Peyer's patch (tissue), 4 donors: ENCODE results near the gene DET1. TPM values are rescaled to one million over a fixed set of nuclear protein-coding genes. Genes with fewer than 3 reads are reported as not detected.
"Not testable (repeated sequence)": the region's sequence is repeated elsewhere in the genome, so short reads cannot be mapped to it uniquely, and the experiment has no call there.

Source experiments
- DNase-seq, 3 donors: peaks; one replicate each; pipeline ENCODE4 v3.0.0-alpha.2; 2017 to 2019
- H3K27ac ChIP-seq, 4 donors: fragments of 200-600 bp; sonication (generic); one replicate each; pipeline ENCODE4 v1.5.1; 2016 to 2019
- H3K27me3 ChIP-seq, 2 donors: fragments of 200-600 bp; sonication (generic); one replicate each; pipeline ENCODE4 v1.5.1; 2019
- H3K36me3 ChIP-seq, 3 donors: fragments of 200-600 bp; sonication (generic); one replicate each; pipeline ENCODE4 v1.5.1; 2016 to 2019
- H3K4me1 ChIP-seq, 4 donors: fragments of 200-600 bp; sonication (generic); one replicate each; pipeline ENCODE4 v1.5.1; 2016 to 2019
- H3K4me3 ChIP-seq, 4 donors: fragments of 200-600 bp; sonication (generic); 1 replicate in 3 of 4; 2 replicates in 1 of 4; pipeline ENCODE4 v1.5.1; 2016 to 2019; ENCODE audit warnings: mild to moderate bottlenecking in 1 of 4
- H3K9me3 ChIP-seq, 4 donors: fragments of 200-600 bp; sonication (generic); one replicate each; pipeline ENCODE4 v1.5.1; 2016 to 2019; ENCODE audit warnings: mild to moderate bottlenecking in 1 of 4
- CTCF ChIP-seq, 6 experiments: fragments of 450-650 bp in 4 of 6; fragments of 200-600 bp in 2 of 6; sonication (generic) in 1 of 6; IDR thresholded peaks; one replicate each; pipeline ENCODE4 v1.5.1; 2017 to 2019; ENCODE audit warnings: antibody characterized with exemption in 6 of 6, mild to moderate bottlenecking in 3 of 6, moderate library complexity in 1 of 6
- POLR2A ChIP-seq, 2 donors: fragments of 450-650 bp; IDR thresholded peaks; one replicate each; pipeline ENCODE4 v1.5.1; 2017; ENCODE audit warnings: antibody characterized with exemption in 2 of 2, mild to moderate bottlenecking in 2 of 2, moderate library complexity in 2 of 2
- total RNA-seq, 4 donors: library from RNA; depleted of rRNA; stranded (reverse); fragments of >200 nt; gene quantifications; one replicate each; pipeline ENCODE4 v1.1.0, GENCODE V29; 2016

Gene DET1
- total RNA-seq, 4 donors from 2014 or later: 9.3 to 19.6 (median 10.8) TPM

DNA sequence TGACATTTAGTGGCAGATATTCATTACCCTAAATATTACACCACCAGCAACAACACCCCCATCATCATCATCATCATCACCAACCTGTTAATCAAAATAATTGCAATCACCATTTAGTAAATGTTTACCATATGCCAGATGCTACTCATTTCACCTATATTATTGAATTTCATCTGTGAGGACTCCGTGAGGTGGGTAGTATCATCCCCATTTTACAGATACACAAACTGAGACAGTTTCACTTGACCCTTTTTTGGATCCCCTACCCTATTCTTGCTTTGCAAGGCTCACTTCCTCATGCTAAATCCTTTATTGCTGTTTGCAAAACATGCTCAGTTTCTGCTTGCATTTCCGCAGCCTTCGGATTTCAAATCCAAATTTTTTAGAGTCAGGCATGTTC, 18.3 kb upstream of the DET1 start:
- TF ChIP-seq CTCF (IDR thresholded peaks at IDR 0.05) (no peak), POLR2A (IDR thresholded peaks at IDR 0.05) (no peak)
- Histone ChIP-seq H3K36me3 (no peaks in the 10 kb centered on the region), H3K4me1 (no peaks in the 10 kb centered on the region), H3K4me3 (no peak overlapping the region), H3K9me3 (no peaks in the 10 kb centered on the region), H3K27ac (no peak overlapping the region), H3K27me3 (no peaks in the 10 kb centered on the region)
- no peak for DNase-seq

DNA sequence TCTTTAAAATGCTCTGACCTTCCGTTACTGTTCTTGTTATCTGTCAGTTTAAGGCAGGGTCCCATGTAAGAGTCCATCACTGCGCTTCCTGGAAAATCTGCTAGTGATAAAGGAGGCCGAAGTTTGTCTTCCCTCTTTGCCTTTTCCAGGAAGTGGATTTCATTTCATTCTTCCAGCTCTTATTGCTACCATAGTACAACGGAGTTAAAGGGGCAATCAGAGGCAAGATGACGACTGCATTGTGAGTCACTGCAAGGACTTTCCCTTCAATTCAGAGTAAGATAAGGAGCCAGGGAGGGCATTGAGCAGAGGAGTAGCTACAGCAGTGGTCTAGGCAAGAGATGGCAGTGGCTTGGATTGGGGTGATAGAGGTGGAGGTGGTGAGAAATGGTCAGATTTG, 17.2 kb upstream of the DET1 start:
- no peak for TF ChIP-seq POLR2A (IDR thresholded peaks at IDR 0.05)
- no peak for TF ChIP-seq CTCF (IDR thresholded peaks at IDR 0.05)
- H3K4me1 ChIP-seq: no peaks in the 10 kb centered on the region
- no peak overlapping the region for H3K27ac ChIP-seq
- no peak for DNase-seq
- H3K9me3 ChIP-seq: no peaks in the 10 kb centered on the region
- no peaks in the 10 kb centered on the region for H3K36me3 ChIP-seq
- no peaks in the 10 kb centered on the region for H3K27me3 ChIP-seq
- H3K4me3 ChIP-seq: no peak overlapping the region

DNA sequence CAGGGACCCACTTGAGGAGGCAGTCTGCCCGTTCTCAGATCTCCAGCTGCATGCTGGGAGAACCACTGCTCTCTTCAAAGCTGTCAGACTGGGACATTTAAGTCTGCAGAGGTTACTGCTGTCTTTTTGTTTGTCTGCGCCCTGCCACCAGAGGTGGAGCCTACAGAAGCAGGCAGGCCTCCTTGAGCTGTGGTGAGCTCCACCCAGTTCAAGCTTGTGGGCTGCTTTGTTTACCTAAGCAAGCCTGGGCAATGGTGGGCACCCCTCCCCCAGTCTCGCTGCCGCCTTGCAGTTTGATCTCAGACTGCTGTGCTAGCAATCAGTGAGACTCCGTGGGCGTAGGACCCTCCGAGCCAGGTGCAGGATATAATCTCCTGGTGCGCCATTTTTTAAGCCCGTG, 13.1 kb upstream of the DET1 start:
- H3K4me3 ChIP-seq, H3K9me3 ChIP-seq, H3K4me1 ChIP-seq, DNase-seq, H3K27me3 ChIP-seq, H3K36me3 ChIP-seq, H3K27ac ChIP-seq: not testable (repeated sequence)

GRCh38 chr15:88558026-88558425, 11.5 kb upstream of the DET1 start:
- DNase-seq, H3K27me3 ChIP-seq, H3K4me3 ChIP-seq, H3K27ac ChIP-seq, H3K36me3 ChIP-seq, H3K4me1 ChIP-seq, H3K9me3 ChIP-seq: not testable (repeated sequence)

DNA sequence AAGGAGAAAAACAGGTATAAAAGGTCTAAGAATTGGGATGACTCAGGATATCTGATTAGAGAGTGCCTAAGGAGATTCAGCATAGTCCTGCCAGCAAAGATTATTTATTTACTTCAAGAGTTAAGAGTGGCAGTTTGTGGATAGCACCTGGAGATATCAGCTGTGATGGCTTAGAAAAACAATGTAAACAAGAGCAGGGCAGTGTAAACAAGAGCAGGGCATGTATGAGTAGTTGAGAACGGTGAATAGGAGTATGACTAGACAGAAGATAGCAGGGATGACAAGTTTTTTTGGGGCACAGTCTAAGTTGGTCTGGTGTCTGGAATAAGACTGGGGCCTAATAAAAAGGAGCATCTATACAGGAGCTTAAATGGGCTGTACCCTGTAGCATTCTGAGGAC, 1.5 kb upstream of the DET1 start:
- not testable (repeated sequence) for H3K9me3 ChIP-seq, H3K4me1 ChIP-seq, DNase-seq, H3K27ac ChIP-seq, H3K4me3 ChIP-seq, H3K27me3 ChIP-seq, H3K36me3 ChIP-seq

DNA sequence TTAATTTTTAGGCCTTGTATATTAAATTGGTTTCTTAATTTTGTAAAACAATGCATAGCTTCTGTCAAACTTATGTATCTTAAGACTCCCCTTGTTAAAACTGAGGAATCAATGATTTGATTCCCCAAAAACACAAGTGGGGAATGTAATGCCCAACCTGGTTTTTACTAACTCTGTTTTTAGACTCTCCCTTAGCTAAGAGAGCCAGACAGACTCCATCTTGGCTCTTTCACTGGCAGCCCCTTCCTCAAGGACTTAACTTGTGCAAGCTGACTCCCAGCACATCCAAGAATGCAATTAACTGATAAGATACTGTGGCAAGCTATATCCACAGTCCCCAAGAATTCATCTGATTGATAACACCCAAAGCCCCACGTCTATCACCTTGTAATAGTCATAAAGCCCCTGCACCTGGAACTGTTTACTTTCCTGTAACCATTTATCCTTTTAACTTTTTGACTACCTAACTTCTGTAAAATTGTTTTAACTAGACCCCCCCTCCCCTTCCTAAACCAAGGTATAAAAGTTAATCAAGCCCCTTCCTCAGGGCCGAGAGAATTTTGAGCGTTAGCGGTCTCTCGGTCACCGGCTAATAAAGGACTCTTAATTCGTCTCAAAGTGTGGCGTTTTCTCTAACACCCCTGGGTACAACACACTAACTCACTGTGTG, 768 bp downstream of the DET1 start:
- not testable (repeated sequence) for H3K27me3 ChIP-seq, H3K36me3 ChIP-seq, H3K4me1 ChIP-seq, H3K9me3 ChIP-seq, DNase-seq
- Histone ChIP-seq H3K4me3 (peak overlapping the region; percentile 50 to 80 (median 72)), H3K27ac (peak overlapping the region; percentile 77 to 92 (median 86))

DNA sequence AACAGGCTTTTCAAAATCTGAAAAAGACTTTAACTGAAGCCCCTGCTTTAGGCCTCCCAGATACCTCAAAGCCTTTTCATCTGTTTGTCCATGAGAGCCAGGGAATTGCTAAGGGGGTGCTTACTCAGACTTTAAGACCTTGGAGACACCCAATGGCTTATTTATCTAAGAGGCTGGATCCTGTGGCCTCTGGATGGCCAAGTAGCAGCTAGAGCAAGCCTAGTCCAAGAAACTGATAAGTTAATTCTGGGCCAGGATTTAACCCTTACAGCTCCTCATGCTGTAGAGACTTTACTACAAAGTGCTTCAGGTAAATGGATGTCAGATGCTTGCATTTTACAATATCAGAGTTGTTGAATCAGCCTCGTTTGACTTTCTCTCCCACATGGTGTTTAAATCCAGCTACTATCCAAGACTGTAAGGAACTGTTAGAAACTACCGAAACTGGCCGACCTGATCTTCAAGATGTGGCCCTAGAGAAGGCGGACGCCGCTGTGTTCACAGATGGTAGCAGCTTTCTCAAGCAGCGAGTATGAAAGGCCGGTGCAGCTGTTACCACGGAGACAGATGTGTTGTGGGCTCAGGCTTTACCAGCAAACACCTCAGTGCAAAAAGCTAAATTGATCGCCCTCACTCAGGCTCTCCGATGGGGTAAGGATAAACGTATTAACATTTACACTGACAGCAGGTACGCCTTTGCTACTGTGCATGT, 3.3 kb downstream of the DET1 start:
- Histone ChIP-seq H3K9me3 (no peaks in the 10 kb centered on the region), H3K27me3 (no peaks in the 10 kb centered on the region), H3K4me3 (no peak overlapping the region), H3K27ac (peak overlapping the region in 1 of 4 donors; percentile 12), H3K4me1 (peaks cover 0 to 3% (median 0%) of the 10 kb centered on the region in 4 donors), H3K36me3 (no peaks in the 10 kb centered on the region)
- TF ChIP-seq CTCF (IDR thresholded peaks at IDR 0.05): no peak
- no peak for DNase-seq

GRCh38 chr15:88542342-88542733, 4.1 kb downstream of the DET1 start:
- no peak for DNase-seq
- no peaks in the 10 kb centered on the region for H3K27me3 ChIP-seq
- no peak for TF ChIP-seq POLR2A (IDR thresholded peaks at IDR 0.05)
- no peak for TF ChIP-seq CTCF (IDR thresholded peaks at IDR 0.05)
- H3K4me1 ChIP-seq: peaks cover 0 to 3% (median 0%) of the 10 kb centered on the region in 4 donors
- no peaks in the 10 kb centered on the region for H3K36me3 ChIP-seq
- H3K9me3 ChIP-seq: no peaks in the 10 kb centered on the region
- H3K27ac ChIP-seq: peak overlapping the region in 1 of 4 donors; percentile 12
- H3K4me3 ChIP-seq: no peak overlapping the region
